Endothelial cell (in vitro differentiated cells): Measurements from ENCODE around the gene LHFPL4. TPM values are rescaled to one million over a fixed set of nuclear protein-coding genes. Genes with fewer than 3 reads are reported as not detected.

Experiments
- DNase-seq: peaks from one replicate; pipeline ENCODE4 v3.0.0; 2021; ENCODE audit warnings: low spot score
- H3K27ac Mint-ChIP-seq: one replicate; pipeline ENCODE4 v1.8.0; 2021; ENCODE audit warnings: mixed read lengths, inconsistent platforms; ENCODE audit not compliant: unreplicated experiment
- H3K27me3 Mint-ChIP-seq: one replicate; pipeline ENCODE4 v1.8.0; 2021; ENCODE audit warnings: mild to moderate bottlenecking, moderate library complexity, mixed read lengths, inconsistent platforms; ENCODE audit not compliant: unreplicated experiment
- H3K36me3 Mint-ChIP-seq: one replicate; pipeline ENCODE4 v1.8.0; 2021; ENCODE audit warnings: mild to moderate bottlenecking, low read depth, mixed read lengths, inconsistent platforms; ENCODE audit not compliant: unreplicated experiment
- H3K4me1 Mint-ChIP-seq: one replicate; pipeline ENCODE4 v1.8.0; 2021; ENCODE audit warnings: mild to moderate bottlenecking, mixed read lengths, inconsistent platforms; ENCODE audit not compliant: unreplicated experiment
- H3K4me3 Mint-ChIP-seq: one replicate; pipeline ENCODE4 v1.8.0; 2021; ENCODE audit warnings: mild to moderate bottlenecking, mixed read lengths, inconsistent platforms; ENCODE audit not compliant: unreplicated experiment
- H3K9me3 Mint-ChIP-seq: one replicate; pipeline ENCODE4 v1.8.0; 2021; ENCODE audit warnings: mixed read lengths, inconsistent platforms; ENCODE audit not compliant: unreplicated experiment
- total RNA-seq: library from RNA; stranded (reverse); fragmentation: NEBNext Ultra II Directional; extraction: Animal tissue kit (Norgen Biotek cat#: 25700); gene quantifications from one replicate; pipeline ENCODE4 v1.2.1, GENCODE V29; 2021; ENCODE audit not compliant: unreplicated experiment
- TF ChIP-seq, protein P1 (sequence below): fragments of 200-600 bp; sonication (generic); IDR thresholded peaks from one replicate; pipeline ENCODE4 v1.5.0; 2021; ENCODE audit warnings: antibody characterized with exemption; ENCODE audit not compliant: unreplicated experiment

The LHFPL4 gene
- total RNA-seq, 1 donor from 2014 or later: 0.08 TPM

GRCh38 chr3:9480265-9480664, 73.4 kb downstream of the LHFPL4 start:
- no peaks in the 10 kb centered on the region for H3K9me3 Mint-ChIP-seq
- H3K4me3 Mint-ChIP-seq: no peak overlapping the region
- TF ChIP-seq, protein P1, sequence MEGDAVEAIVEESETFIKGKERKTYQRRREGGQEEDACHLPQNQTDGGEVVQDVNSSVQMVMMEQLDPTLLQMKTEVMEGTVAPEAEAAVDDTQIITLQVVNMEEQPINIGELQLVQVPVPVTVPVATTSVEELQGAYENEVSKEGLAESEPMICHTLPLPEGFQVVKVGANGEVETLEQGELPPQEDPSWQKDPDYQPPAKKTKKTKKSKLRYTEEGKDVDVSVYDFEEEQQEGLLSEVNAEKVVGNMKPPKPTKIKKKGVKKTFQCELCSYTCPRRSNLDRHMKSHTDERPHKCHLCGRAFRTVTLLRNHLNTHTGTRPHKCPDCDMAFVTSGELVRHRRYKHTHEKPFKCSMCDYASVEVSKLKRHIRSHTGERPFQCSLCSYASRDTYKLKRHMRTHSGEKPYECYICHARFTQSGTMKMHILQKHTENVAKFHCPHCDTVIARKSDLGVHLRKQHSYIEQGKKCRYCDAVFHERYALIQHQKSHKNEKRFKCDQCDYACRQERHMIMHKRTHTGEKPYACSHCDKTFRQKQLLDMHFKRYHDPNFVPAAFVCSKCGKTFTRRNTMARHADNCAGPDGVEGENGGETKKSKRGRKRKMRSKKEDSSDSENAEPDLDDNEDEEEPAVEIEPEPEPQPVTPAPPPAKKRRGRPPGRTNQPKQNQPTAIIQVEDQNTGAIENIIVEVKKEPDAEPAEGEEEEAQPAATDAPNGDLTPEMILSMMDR: no peak
- DNase-seq: no peak
- peaks cover 1% of the 10 kb centered on the region for H3K27me3 Mint-ChIP-seq
- H3K4me1 Mint-ChIP-seq: no peaks in the 10 kb centered on the region
- H3K27ac Mint-ChIP-seq: peak overlapping the region; percentile 12
- H3K36me3 Mint-ChIP-seq: peaks cover 54% of the 10 kb centered on the region

GRCh38 chr3:9476935-9477334, 76.7 kb downstream of the LHFPL4 start:
- Mint-ChIP-seq H3K27ac (no peak overlapping the region), H3K36me3 (peaks cover 70% of the 10 kb centered on the region), H3K27me3 (peaks cover 1% of the 10 kb centered on the region), H3K4me1 (no peaks in the 10 kb centered on the region), H3K4me3 (no peak overlapping the region), H3K9me3 (no peaks in the 10 kb centered on the region)
- DNase-seq: no peak
- TF ChIP-seq, protein P1: no peak

GRCh38 chr3:9474482-9474881, 79.1 kb downstream of the LHFPL4 start:
- Mint-ChIP-seq H3K27ac (no peak overlapping the region), H3K4me3 (no peak overlapping the region), H3K9me3 (no peaks in the 10 kb centered on the region), H3K36me3 (peaks cover 69% of the 10 kb centered on the region), H3K4me1 (no peaks in the 10 kb centered on the region), H3K27me3 (peaks cover 3% of the 10 kb centered on the region)
- DNase-seq: no peak
- TF ChIP-seq, protein P1: no peak

- H3K4me1 Mint-ChIP-seq: no peaks in the 10 kb centered on the region
- H3K4me3 Mint-ChIP-seq: no peak overlapping the region
- H3K27me3 Mint-ChIP-seq: peaks cover 3% of the 10 kb centered on the region
- H3K36me3 Mint-ChIP-seq: peaks cover 67% of the 10 kb centered on the region
- no peak for DNase-seq
- TF ChIP-seq, protein P1: no peak
- H3K27ac Mint-ChIP-seq: no peak overlapping the region
- no peaks in the 10 kb centered on the region for H3K9me3 Mint-ChIP-seq
Measured at GRCh38 chr3:9473496-9474065, 80.0 kb downstream of the LHFPL4 start.

- Mint-ChIP-seq H3K36me3 (peaks cover 64% of the 10 kb centered on the region), H3K27me3 (peaks cover 8% of the 10 kb centered on the region), H3K9me3 (no peaks in the 10 kb centered on the region), H3K4me1 (no peaks in the 10 kb centered on the region), H3K27ac (no peak overlapping the region), H3K4me3 (no peak overlapping the region)
- DNase-seq: no peak
- TF ChIP-seq, protein P1: no peak
Measured at GRCh38 chr3:9469986-9470385, 83.6 kb downstream of the LHFPL4 start.
